ENCODE measurements around the gene MED15.
A peak's percentile ranks its signal among the peaks of the same experiment; 100 is the strongest.
"Not testable (repeated sequence)": the region's sequence is repeated elsewhere in the genome, so short reads cannot be mapped to it uniquely, and the experiment has no call there.

Gene MED15

DNA sequence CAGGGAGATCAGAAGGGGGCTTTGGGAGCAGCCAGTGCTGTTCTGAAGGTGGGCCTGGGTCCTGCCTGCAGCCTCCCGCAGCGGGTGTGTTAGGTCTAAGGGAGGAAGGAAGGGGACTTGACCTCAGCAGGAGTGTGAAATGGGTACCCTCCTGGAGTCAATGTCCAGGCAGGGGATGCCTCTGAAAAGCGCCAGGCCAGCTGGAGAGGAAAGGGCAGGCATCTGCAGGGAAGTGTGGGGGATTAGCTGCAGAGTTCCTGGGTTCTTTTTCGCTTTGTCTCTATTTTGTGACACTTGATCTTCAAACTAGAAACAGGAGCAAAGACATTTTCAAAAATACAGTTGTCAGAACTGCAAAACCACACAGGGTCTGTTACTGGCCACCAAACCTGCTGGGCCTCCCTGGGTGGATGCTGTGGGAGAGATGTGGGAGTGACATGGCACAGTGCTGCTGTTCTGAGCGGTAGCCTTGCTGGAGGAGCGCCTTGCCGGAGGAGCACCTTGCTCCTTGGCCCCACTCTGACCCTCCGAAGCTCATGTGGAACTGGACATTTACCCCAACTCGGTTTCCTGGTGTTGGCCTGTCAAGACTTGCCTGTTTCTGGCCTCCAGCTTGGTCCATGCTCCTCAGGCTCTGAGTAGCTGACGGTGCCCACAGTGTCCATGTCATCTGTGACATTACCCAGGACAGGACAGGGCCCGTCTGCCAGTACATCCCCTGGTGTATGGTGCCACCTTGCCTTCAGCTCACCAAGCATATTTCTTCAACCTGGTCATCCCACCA, 25.9 kb downstream of the MED15 start:
- no peak for DNase-seq

GRCh38 chr22:20533879-20534265, 26.5 kb downstream of the MED15 start:
- no peak for DNase-seq

DNA sequence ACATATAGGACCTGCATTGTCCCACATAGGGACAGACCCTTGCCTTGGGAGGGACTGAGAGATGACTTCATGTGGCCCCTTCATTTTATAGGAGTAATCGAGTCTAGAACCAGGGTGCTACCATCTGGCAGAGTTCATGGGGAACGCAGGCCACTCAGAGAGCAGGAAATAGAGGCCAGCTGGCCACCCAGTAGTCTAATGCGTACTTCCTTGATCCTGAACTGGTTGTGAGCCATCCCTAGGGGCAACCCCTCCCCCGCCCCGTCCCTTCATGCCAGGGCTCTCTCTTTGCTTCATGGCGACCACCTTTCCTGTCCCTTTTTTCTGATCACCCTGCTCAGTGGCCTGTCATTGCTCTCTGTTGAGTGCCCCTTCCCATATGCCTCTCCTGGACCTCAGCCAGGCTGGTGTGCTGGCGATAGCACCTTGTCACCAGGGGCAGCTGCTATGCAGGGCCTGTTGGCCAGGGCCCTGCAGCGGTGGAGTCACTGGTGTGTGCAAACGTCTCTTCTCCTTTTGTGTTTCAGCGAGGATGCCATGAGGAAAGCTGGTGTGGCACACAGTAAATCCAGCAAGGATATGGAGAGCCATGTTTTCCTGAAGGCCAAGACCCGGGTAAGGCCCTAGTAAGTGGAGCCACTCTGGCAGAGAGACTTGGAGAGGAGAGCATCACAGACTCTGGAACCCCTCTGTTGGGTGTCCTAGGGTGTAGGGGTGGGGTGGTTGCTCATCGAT, 29.3 kb downstream of the MED15 start:
- DNase-seq = no peak

DNA sequence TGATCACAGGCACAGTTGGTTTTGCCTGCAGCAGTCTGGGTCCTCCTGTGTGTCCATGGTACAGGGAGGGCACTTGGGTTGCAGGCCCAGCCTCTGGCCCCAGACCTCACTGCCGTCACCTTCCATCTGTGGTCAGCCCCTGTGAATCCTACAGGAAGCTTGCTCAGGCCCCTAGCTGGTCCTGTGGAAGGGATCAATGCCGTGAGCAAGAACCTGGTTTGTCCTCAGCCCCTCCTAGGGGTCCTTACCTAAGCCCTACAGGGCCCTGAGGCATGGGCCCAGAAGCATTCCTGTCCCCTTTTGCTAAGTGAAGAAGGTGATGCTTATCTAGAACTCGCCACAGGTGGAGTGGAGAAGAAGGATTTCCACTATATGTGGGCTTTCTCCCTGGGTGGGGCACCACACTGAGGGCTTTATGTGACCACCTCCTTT, 29.9 kb downstream of the MED15 start:
- no peak for DNase-seq

- no peak for DNase-seq
Observed at GRCh38 chr22:20537983-20538382, 30.6 kb downstream of the MED15 start.

GRCh38 chr22:20538875-20539274, 31.5 kb downstream of the MED15 start:
- not testable (repeated sequence) for DNase-seq

DNA sequence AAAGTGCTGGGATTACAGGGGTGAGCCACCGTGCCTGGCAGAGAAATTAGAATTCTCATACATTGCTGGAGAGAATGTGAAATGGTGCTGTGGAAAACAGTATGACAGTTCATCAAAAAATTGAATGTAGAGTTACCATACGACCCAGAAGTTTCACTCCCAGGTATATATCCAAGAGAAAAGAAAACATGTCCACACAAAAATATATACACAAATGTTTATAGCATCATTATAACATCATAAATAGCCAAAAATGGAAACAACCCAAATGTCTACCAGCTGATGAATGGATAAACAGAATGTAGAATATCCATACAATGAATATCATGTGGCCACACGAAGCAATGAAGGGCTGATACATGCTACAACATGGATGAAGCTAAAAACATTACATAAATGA, 34.6 kb downstream of the MED15 start:
- DNase-seq = no peak

GRCh38 chr22:20542736-20543135, 35.3 kb downstream of the MED15 start:
- DNase-seq = no peak

DNA sequence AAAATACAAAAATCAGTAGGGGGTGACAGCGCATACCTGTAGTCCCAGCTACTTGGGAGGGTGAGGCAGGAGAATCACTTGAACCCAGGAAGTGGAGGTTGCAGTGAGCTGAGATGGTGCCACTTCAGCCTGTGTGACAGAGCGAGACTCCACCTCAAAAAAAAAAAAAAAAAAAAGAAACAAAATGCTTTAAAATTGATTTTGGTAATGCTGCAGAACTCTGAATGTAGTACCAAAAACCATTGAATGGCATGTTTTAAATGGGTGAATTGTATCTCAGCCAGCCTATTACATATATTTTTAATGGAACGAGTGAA, 37.9 kb downstream of the MED15 start:
- DNase-seq = not testable (repeated sequence)

DNA sequence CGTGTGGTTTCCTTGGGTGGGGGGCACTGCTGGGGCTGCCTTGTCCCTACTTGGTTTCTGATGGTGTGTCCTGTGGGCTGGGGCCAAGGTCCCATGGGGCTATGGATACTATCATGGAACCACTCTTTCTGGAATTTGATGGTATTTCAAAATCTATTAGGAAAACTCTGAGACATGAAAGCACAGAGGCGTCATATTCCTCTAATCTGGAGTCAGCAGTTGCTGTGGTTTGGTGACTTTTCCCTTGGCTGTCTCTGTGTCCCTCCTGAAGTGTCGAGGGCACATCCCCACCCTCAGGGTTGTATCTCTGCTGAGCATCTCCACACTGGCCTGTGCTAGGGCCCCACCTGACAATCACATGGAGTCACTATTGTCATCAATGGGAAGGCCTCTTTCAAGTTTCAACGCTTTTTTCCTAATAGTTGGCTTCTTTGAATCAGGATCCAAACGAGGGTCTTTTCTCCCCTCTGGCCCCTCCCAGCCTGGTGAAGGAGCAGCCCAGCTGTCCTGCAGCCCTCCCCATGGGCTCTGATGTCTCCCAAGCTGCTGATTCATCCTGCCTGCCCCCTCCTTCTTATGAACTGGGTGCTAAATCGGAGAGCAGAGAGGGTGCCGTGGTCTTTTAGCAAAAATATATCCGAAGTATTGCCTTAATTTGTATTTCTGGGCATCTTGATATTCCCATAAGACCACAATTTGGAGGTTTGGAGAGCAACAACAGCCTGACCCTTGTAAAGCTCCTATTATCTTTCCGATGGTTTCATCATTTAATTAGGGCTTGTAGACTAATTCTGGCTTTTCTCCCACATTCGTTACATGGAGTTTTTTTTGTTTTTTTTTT, 38.5 kb downstream of the MED15 start:
- DNase-seq = no peak

- DNase-seq = no peak
Observed at GRCh38 chr22:20546541-20546950, 39.1 kb downstream of the MED15 start.

DNA sequence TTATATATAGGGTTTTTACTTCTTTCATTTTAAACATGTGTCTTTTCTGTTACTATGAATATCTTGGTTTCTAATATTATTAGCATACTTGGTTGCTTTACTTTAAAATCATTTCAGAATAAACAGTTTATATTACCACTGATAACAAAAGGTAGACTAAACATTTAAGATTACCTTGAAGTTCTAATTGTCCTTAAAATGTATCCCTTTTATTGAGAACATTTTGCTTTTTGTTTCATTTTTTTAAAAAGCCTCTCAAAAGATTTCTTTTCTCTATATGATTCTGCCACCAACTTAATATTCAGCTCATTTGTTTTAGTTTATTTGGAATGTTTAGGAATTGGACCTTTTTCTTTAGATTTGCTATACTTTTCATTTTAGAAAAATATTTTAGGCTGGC, 39.6 kb downstream of the MED15 start:
- no peak for DNase-seq

DNA sequence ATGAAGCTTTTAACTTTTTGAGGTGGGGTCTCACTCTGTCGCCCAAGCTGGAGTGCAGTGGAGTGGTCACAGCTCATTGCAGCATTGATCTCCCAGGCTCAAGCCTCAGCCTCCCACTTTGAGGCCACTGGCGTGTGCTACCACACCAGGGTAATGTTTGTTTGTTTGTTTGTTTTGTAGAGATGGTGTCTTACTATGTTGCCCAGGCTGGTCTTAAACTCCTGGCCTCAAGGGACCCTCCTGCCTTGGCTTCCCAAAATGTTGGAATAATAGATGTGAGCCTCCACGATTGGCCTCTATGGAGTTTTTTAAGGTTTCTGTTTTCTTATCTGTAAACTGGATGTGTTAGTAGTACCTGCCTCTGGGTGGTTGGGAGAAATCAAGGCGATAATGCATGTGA, 41.4 kb downstream of the MED15 start:
- no peak for DNase-seq

GRCh38 chr22:20549232-20549841, 41.9 kb downstream of the MED15 start:
- DNase-seq = peak; percentile 75

- DNase-seq = no peak
Observed at GRCh38 chr22:20550057-20550817, 42.8 kb downstream of the MED15 start.

GRCh38 chr22:20550851-20551744, 43.7 kb downstream of the MED15 start:
- peak; percentile 73 for DNase-seq

DNA sequence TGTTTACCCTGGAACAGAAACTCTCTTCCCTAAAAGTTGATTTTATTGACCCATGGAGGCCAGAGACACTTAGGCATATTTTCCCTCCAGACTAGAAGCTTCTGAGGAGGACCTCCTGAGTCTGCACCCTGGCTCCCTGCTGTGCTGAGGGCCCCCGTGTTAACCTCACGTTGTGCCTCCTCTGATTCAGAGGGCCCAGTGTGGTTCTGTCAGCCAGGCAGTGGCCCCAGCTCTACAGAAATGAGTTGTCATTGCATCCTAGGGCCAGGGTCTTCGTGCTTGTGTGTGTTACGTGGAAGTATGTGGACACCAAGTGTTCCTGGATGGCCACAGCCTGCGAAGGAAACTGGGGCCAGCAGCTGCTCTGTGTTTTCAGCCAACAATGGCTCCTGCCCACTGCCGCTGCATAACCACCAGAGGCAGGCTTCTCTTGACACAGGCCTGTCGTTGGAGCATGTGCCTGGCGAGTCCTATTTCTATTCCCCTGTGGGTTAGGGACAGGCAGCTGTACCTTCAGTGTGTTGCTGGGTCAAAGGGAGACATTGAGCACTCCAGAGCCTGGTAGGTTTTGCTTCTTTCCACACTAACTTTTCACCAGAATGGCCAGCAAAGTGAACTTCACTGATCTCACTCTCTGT, 44.5 kb downstream of the MED15 start:
- peak; percentile 55 for DNase-seq

DNA sequence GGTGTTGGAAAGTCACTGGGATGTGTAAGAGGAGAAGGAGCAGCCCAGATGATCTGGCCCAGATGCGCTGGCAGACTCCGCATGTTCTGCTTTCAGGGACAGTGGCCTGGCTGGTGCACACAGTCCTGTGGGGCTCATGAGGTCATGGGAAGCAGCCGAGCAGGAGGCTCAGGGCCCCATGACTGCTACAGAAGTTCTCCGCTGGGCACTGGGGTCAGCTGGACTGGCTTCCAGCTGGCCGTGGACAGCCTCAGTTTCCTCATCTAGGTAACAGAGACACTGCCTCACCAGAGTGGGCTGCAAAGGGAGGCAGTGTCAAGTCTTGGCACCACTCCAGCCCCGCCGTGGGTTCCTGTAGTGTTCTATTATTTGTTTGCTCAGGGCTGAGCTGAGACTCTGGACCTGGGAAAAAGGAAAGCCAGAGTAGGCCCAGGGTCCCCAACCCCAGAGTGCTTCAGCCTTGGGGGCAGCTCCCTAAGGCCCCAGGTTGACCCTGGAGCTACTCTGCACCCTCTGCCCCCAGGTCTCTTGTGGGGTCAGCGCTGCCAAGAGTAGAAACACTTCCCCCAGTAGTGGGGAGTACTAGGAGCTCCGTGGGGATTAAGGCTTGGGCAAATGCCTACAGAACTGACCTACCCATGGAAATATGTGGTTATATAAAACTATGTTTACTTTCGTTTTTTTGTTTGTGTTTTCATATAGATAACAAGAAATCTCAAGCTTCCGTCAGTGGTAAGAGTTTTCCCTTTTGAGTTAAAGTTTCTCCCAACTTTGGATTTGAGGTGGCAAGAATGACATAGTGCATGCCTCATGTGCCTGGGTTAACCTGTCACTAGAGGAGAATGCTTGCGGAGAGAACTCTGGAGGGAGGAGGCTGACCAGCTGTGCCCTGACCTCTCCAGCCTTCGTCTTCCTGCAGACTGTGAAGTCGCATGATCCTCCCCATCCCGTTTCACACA, 45.3 kb downstream of the MED15 start:
- no peak for DNase-seq

GRCh38 chr22:20553947-20554741, 46.7 kb downstream of the MED15 start:
- DNase-seq = no peak

All from CD4-positive, alpha-beta T cell treated with Interleukin-6 for 4 hours (primary cell).